Measurements from ENCODE around the gene GALNT13. TPM values are rescaled to one million over a fixed set of nuclear protein-coding genes. Genes with fewer than 3 reads are reported as not detected.

The GALNT13 gene
- total RNA-seq, 4 donors from 2014 or later: 2.1 to 18.3 (median 13.3) TPM

DNA sequence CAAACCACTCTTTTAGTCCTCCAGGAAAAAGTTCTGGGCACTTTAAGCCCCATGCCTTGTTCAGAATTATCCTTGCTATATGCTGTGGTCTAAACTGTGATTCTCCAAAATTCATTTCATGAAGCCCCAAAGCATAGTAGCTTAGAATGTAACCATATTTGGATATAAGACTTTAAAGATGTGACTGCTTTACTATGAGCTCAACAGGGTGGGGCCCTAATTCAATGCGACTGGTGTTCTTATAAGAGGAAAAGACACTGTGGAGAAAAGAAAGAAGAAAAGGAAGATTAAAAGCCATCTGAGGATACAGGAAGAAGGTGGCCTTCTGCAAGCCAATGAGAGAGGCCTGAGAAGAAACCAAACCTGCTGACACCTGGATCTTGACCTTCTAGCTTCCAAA, 174.8 kb downstream of the GALNT13 start:
- TF ChIP-seq CTCF (IDR thresholded peaks at IDR 0.05; ENCODE audit: low read depth): no peak

GRCh38 chr2:154048905-154049304, 177.2 kb downstream of the GALNT13 start:
- no peak for TF ChIP-seq CTCF (IDR thresholded peaks at IDR 0.05; ENCODE audit: low read depth)

DNA sequence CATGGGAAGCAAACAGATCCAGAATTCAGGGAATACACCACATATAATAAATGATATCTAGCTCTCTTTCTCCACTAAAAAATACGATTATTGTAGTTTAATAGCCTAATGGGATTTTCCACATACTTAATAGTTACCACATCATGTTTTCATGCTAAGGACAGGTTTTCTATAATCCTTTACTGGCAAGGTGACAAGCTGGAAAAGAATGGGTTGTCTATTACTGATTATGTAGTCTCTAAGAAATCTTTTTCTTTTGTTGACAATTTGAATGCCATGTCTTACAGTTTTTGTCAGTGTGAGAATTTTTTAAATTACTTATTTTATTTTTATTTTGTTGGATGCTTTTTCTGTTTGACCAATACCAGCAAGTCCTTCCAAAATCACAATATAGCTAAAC, 177.8 kb downstream of the GALNT13 start:
- no peak for TF ChIP-seq CTCF (IDR thresholded peaks at IDR 0.05; ENCODE audit: low read depth)

DNA sequence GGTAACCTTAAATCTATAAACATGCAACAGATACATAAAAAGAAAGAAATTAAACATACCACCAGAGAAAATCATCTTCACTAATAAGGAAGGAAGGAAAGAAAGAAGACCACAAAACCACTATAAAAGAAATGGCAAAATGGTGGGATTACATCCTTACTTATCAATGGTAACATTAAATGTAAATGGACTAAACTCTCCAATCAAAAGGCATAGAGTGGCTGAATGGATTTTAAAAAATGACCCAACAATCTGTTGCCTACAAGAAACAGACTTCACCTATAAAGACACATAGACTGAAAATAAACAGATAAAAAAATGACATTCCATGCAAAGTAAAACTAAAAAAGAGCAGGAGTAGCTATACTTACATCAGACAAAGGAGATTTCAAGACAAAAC, 195.4 kb downstream of the GALNT13 start:
- TF ChIP-seq CTCF (IDR thresholded peaks at IDR 0.05; ENCODE audit: low read depth): no peak

DNA sequence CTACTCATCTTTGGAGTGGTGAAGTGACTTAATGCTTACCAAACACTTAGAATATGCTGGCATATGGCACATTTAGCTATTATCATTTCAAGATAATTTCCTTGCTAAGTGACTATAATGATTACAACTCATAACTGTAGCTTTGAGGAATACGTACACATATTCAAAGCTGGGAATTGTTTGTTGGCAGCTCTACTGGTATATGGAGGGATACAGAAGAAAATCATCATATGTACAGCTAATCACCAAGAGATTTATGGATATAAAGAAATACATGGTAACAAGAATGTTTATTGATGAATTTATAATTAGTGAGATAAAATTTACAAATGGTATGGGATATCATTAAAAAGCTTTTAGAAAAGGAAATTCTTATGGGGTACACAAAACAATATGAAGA, 207.2 kb downstream of the GALNT13 start:
- TF ChIP-seq CTCF (IDR thresholded peaks at IDR 0.05; ENCODE audit: low read depth): no peak

- TF ChIP-seq CTCF (IDR thresholded peaks at IDR 0.05; ENCODE audit: low read depth): no peak
These were observed 220.8 kb downstream of the GALNT13 start for GRCh38 chr2:154092571-154092970.

GRCh38 chr2:154093856-154094255, 222.1 kb downstream of the GALNT13 start:
- no peak for TF ChIP-seq CTCF (IDR thresholded peaks at IDR 0.05; ENCODE audit: low read depth)

All from subcutaneous adipose tissue (tissue), 4 donors.